Stimulated activated CD8-positive, alpha-beta memory T cell treated with anti-CD3 and anti-CD28 coated beads, Interleukin-2, amount 100 ng/mL, for 48 hours (primary cell): ENCODE data around the gene GTPBP10.
A peak's percentile ranks its signal among the peaks of the same experiment; 100 is the strongest.

Experiments used
- DNase-seq, 2 donors: peaks; one replicate each; pipeline ENCODE4 v3.0.0-alpha.2; 2020; ENCODE audit warnings: low read depth in 2 of 2

Gene GTPBP10

GRCh38 chr7:90383422-90383821 is 36.9 kb downstream of the GTPBP10 start:
- no peak for DNase-seq

DNA sequence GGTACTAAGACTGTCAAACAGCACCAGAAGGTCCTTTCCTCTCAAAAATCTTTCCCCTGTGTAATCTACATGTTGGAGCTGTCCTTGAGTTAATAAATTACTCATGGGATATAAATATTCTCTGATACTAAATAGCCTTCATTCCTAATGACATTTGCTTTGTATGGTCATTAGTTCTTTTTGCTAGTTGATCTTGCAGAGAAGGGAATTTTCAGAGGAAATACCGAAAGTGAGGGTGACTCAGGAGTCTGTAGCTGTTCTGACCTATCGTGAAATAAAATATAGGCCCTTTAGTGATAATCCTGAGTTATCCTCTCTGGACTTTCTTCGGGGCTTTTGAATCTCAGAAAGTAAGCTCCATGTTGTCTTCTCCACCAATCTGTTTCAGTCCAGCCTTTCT is 37.3 kb downstream of the GTPBP10 start:
- no peak for DNase-seq

GRCh38 chr7:90384433-90384832 is 37.9 kb downstream of the GTPBP10 start:
- DNase-seq: no peak

DNA sequence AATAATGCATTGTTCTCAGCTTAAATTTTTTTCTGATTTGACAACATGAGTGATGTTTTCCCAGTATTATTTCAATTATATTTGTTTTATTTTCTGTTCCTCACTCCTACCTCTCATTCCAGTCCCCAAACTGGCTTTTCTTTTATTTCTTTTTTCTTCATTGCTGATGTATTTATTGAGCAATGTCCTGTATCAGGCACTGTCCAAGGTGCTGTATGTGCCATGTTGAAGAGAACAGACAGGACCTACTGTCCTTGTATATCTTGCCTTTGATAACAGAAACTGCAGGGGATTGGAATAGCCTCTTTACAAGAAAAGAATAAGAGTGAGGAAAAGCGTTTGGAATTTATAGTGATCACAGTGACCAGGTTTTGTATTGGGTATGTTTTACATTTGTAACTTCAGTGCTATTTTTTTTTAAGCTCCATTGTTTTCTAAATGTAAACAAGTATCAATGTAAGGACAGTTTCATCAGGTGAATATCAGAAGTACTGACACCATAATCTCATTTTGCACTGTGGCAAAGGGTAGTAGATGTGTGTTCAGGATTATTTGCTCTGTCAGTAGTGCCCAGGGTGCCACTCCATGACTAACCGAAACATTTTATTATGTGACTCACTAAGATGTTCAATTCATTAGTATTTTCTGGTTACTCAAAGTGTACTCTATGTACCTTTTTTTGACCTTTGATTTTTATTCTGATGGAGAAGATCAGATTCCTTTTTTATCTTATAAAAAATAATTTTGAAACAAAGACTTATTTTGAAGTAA is 41.1 kb downstream of the GTPBP10 start:
- no peak for DNase-seq

DNA sequence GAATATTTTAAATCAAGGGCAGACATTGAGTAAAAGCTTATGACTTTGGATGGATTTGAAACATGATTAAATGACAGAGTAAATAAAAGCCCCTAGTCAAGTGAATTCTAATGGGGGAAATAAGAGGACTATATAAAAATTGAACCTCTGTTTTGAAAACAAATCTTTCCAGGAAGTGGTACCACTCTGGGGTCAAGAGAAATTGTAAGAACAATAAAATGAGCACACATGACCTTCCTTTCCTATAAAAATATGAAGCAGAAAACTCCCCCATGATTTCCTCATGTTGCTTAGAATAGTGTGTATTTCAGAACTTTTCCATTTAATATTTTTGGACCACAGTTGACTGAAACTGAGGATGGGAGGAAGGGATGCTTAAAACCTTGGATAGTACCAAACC is 44.4 kb downstream of the GTPBP10 start:
- DNase-seq: no peak

DNA sequence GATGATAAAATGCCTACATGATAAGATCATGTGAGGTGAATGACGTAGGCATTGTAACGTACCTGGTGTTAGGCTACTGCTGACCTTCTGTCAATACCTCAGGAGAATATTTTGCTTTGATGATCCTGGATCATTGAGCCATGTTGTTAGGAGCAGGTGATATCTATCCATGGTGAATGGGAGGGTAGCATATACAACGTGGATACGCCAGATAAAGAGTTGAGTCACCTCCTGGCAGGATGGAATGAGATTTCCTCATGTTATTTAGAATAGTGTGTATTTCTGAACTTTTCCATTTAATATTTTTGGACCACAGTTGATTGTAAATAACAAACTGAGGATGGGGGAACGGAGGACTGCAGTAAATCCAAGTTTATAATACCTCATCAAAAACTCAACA is 45.0 kb downstream of the GTPBP10 start:
- DNase-seq: no peak

DNA sequence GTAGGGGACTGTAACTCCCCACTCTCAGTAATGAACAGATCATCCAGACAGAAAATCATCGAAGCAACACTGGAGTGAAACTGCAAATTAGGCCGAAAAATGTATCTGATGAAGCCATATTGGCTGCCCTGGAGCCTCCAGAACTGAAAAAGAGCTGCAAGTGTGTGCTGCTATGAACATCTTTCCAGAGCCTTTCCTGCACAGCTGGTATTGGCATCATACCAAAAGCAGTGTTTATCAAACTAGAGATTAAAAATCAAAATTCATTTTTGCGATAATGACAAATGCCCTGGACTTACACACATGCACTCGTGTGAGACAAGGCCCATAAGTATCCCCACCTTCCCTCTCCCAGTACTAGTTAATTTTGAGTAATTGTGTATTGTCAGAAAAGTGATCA is 49.9 kb downstream of the GTPBP10 start:
- no peak for DNase-seq

GRCh38 chr7:90401989-90402388 is 55.5 kb downstream of the GTPBP10 start:
- no peak for DNase-seq

DNA sequence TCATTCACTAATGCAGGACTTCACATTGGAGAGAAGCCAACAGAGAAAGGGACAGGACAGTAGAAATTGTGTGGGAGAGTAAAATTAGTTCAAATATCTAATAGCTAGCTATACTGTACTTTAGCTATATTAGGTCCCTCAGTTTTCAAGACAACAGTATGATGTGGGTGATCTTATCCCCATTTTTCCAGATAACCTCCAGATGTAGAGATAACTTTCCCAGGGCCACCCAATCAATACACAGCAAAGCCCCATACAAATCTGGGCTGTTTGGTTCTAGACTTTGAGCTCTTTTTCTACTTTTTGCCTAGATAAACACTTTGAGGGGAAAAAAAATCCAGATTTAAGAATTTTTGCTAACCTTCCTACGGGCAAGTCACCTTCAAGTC is 56.3 kb downstream of the GTPBP10 start:
- no peak for DNase-seq

GRCh38 chr7:90403174-90404113 is 56.9 kb downstream of the GTPBP10 start, which contains the start of gene CLDN12:
Gene CLDN12, plus strand, starts transcription at chr7:90403461. Its CDS starts 9,216 bp downstream, at chr7:90412677.
- peak; percentile 50 to 62 for DNase-seq

DNA sequence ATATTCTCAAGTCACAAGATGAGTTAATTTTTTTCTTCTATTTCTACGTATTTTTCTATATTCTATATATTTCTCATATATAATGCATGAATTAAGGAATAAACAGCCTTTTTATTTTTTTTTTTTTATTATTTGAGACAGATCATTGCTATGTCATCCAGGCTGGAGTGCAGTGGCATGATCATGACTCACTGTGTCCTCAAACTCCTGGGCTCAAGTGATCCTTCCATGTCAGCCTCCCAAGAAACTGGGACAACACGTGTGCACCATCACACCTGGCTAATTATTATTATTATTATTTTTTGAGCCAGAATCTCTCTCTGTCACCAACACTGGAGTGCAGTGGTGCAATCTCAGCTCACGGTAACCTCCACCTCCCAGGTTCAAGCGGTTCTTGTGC is 58.3 kb downstream of the GTPBP10 start:
- no peak for DNase-seq

DNA sequence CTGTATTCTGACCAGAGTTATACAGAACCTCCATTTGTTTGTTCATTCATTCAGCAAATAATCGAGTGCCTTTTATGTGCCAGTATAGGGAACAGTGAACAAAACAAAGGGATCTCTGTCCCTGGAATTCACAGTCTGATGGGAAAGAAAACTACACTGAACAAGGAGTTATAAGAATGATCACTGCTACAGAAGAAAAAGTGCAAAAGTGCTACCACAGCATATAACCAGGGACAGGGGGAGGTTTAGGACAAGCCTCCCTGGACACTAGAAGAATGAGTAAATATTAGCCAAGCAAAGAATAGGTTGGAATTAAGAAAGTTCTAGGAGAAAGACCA is 60.9 kb downstream of the GTPBP10 start:
- no peak for DNase-seq

GRCh38 chr7:90408142-90408541 is 61.6 kb downstream of the GTPBP10 start:
- no peak for DNase-seq

- DNase-seq: no peak
Observed at GRCh38 chr7:90409667-90410066, 63.2 kb downstream of the GTPBP10 start.

- DNase-seq: no peak
Observed at GRCh38 chr7:90411510-90411909, 65.0 kb downstream of the GTPBP10 start.

- peak in 1 of 2 donors; percentile 17 for DNase-seq
Observed at GRCh38 chr7:90412458-90413184, 66.1 kb downstream of the GTPBP10 start.

GRCh38 chr7:90413185-90413528 is 66.6 kb downstream of the GTPBP10 start:
- DNase-seq: no peak

DNA sequence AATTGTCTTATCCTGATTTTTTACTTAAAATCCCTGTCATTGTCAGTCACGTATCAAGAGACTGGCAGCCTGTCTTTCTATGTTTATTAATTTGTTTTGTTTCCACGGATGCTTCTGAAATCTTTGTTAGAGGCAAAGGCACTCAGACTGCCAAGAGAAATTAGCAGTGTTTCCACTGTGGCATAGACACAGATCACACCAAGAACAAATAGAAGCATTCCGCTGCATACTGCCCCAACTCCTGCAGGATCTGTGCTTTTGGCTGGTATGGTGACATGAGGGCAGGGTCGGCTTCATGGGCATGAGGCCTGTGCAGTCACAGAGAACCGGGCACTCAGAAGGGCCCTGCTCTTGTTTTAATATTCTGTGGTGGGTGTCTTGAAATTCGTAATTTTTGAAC is 75.1 kb downstream of the GTPBP10 start:
- no peak for DNase-seq

DNA sequence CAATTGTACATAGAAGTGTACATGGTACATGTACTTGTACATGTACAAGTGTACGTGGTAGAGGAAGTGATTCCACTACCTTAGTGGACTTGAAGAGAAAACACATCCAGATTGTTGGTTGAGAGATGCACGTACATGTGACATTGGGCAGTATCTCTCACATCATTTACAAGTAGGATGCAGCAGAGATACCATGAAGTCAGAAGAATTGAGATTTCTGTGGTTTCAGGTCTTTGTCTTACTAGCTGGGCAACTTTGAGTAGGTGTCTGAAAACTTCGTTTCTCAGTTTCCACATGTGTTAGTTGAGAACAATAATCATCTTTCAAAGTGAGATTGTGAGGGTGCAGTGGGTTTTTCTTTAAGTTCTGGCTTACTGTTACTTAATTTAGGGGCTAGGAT is 78.2 kb downstream of the GTPBP10 start:
- no peak for DNase-seq

DNA sequence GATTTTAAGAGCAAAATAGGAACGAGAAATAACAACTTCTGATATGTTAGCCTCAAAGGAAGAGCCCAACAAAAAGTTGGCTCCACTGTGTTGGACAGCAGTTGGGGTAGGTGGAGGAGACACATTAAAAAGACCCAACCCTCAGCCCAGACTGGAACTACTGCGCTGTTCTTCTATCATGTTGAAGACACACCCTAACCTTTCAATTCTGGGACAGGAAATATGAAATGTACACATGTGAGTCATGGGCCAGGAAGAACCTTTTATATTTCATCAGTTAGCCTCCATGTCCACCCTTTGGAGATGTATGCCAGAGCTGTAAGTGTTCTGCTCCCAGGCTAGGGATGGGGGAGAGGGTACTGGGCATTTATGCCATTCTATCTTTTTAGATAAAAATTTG is 78.9 kb downstream of the GTPBP10 start:
- DNase-seq: no peak

- no peak for DNase-seq
Observed at GRCh38 chr7:90430614-90431460, 84.3 kb downstream of the GTPBP10 start.
